Testis (tissue), 3 donors: Measurements from ENCODE around the gene NR2E3. TPM values are rescaled to one million over a fixed set of nuclear protein-coding genes. Genes with fewer than 3 reads are reported as not detected.
A peak's percentile ranks its signal among the peaks of the same experiment; 100 is the strongest.

Experiments used
- DNase-seq: peaks from one replicate; pipeline ENCODE4 v3.0.0-alpha.2; 2019
- H3K27ac ChIP-seq, 2 donors: fragments of 200-600 bp; sonication (generic); one replicate each; pipeline ENCODE4 v1.5.1; 2019
- H3K27me3 ChIP-seq: fragments of 200-600 bp; sonication (generic); one replicate; pipeline ENCODE4 v1.5.1; 2019
- H3K36me3 ChIP-seq: fragments of 200-600 bp; sonication (generic); one replicate; pipeline ENCODE4 v1.5.1; 2017; ENCODE audit warnings: low read depth; ENCODE audit errors: missing control alignments
- H3K4me1 ChIP-seq: fragments of 200-600 bp; sonication (generic); one replicate; pipeline ENCODE4 v1.5.1; 2019
- H3K4me3 ChIP-seq, 2 donors: fragments of 200-600 bp; sonication (generic); one replicate each; pipeline ENCODE4 v1.5.1; 2017 to 2019
- H3K9me3 ChIP-seq: fragments of 200-600 bp; sonication (generic); one replicate; pipeline ENCODE4 v1.5.1; 2017
- POLR2A ChIP-seq: fragments of 450-650 bp; IDR thresholded peaks from one replicate; pipeline ENCODE4 v1.6.1; 2017; ENCODE audit warnings: antibody characterized with exemption, mild to moderate bottlenecking, moderate library complexity
- WGBS, 2 donors: methylation state at CpG; one replicate each; pipeline ENCODE4 v1.1.5; 2018; 5-methylcytosine and 5-hydroxymethylcytosine counted together
- intact Hi-C: fragments of 100-400 bp; cut with DNase I; formaldehyde crosslinking; loops from one replicate; pipeline ENCODE4 v1.15.1; 2023; ENCODE audit warnings: low total_unique reads
- polyA plus RNA-seq: library from polyadenylated mRNA; stranded (reverse); fragments of 350-450 nt; fragmentation: Illumina TruSeq; extraction: RNeasy Lipid Tissue Mini Kit (QIAGEN cat#74804); gene quantifications from one replicate; pipeline ENCODE4 v1.2.3, GENCODE V29; 2014; ENCODE audit warnings: low read depth, low replicate concordance; ENCODE audit not compliant: insufficient read depth
- total RNA-seq, 2 donors: library from RNA; depleted of rRNA; stranded (reverse); fragments of >200 nt; gene quantifications; one replicate each; pipeline ENCODE4 v1.2.3, GENCODE V29; 2016
- TF ChIP-seq, protein P1 (sequence below), 3 experiments: fragments of 450-650 bp in 2 of 3; fragments of 200-600 bp in 1 of 3; sonication (generic) in 1 of 3; IDR thresholded peaks; one replicate each; pipeline ENCODE4 v1.5.1; 2016 to 2019; ENCODE audit warnings: antibody characterized with exemption in 3 of 3, mild to moderate bottlenecking in 2 of 3, moderate library complexity in 1 of 3

The NR2E3 gene
- total and polyA plus RNA-seq, 3 donors from 2014 or later = 1.2 to 4.8 (median 4.3) TPM

DNA sequence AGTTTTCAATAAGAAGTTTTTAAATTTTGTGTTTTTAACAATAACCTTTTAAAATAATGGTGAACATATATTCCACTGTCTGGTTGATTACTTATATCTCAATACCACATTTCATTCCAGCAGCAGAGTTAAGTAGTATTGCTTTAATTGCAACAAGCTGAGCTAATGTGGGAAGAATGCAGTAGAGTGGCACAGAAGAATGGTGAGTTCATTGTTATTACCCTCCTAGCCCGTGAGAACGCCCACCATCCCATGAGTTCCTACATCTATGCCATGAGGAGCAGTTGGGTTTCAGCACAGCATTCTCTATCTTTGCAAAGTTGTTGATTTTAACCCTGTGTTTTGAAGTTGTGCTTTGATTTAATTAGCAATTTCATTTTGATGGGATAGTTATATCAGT, 17.8 kb upstream of the NR2E3 start:
- Histone ChIP-seq H3K4me3 (no peak overlapping the region), H3K27ac (no peak overlapping the region), H3K36me3 (no peaks in the 10 kb centered on the region), H3K27me3 (no peaks in the 10 kb centered on the region), H3K4me1 (no peaks in the 10 kb centered on the region), H3K9me3 (no peaks in the 10 kb centered on the region)
- no peak for TF ChIP-seq POLR2A
- TF ChIP-seq, protein P1, sequence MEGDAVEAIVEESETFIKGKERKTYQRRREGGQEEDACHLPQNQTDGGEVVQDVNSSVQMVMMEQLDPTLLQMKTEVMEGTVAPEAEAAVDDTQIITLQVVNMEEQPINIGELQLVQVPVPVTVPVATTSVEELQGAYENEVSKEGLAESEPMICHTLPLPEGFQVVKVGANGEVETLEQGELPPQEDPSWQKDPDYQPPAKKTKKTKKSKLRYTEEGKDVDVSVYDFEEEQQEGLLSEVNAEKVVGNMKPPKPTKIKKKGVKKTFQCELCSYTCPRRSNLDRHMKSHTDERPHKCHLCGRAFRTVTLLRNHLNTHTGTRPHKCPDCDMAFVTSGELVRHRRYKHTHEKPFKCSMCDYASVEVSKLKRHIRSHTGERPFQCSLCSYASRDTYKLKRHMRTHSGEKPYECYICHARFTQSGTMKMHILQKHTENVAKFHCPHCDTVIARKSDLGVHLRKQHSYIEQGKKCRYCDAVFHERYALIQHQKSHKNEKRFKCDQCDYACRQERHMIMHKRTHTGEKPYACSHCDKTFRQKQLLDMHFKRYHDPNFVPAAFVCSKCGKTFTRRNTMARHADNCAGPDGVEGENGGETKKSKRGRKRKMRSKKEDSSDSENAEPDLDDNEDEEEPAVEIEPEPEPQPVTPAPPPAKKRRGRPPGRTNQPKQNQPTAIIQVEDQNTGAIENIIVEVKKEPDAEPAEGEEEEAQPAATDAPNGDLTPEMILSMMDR (IDR thresholded peaks at IDR 0.05) = no peak
- no peak for DNase-seq
- intact Hi-C loops = no loop called here
- 62 to 66% methylated on average over 2 of the region's 2 CpGs for WGBS, 2 donors

DNA sequence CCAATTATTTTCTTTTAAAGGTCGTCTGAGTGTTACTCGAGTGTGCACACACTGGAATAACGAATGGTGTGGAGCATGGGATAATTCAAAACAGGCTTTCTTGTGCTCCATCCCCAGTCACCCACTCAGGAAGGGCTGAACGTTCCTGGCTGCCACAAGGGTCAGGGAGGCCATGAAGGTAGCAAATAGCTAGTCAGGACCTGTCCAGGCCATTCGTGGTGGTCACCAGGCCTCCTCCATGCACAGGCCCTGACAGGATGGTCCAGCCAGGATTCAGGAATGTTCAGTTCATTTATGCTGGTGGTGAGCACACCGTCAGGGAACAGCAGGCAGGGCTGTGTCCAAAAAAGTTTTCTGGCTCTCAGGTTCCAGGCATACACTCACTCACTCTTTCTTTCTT, 11.7 kb upstream of the NR2E3 start:
- no peak overlapping the region for H3K4me3 ChIP-seq
- TF ChIP-seq, protein P1 (IDR thresholded peaks at IDR 0.05) = no peak
- no peak for TF ChIP-seq POLR2A
- H3K36me3 ChIP-seq = no peaks in the 10 kb centered on the region
- H3K9me3 ChIP-seq = no peaks in the 10 kb centered on the region
- no peaks in the 10 kb centered on the region for H3K4me1 ChIP-seq
- no peak for DNase-seq
- H3K27me3 ChIP-seq = no peaks in the 10 kb centered on the region
- intact Hi-C loops = no loop called here
- no peak overlapping the region for H3K27ac ChIP-seq
- 85 to 89% methylated on average over 6 of the region's 6 CpGs for WGBS, 2 donors

DNA sequence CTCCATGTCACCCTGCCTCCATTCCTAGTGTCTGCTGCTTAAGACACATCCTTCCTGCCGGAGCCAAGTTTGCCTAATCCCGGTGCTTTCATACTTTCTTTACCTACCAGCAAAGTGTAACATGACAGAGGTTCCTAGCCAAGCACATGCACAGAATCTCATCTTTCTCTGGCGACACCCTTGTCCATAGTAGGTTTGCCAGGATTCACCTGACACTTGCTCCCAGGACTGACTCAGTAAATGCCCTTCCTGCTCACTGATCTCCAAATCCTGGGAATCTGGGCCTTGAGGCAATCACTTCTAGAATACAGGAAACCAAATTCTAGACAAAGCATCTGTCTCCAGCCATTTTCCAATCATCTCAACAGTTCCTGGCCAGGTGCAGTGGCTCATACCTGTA, 10.2 kb upstream of the NR2E3 start:
- no peaks in the 10 kb centered on the region for H3K4me1 ChIP-seq
- no peaks in the 10 kb centered on the region for H3K36me3 ChIP-seq
- no peak overlapping the region for H3K4me3 ChIP-seq
- no peak for DNase-seq
- TF ChIP-seq POLR2A = no peak
- TF ChIP-seq, protein P1 (IDR thresholded peaks at IDR 0.05) = no peak
- intact Hi-C loops = no loop called here
- 95 to 96% methylated on average over 3 of the region's 3 CpGs for WGBS, 2 donors
- H3K9me3 ChIP-seq = no peaks in the 10 kb centered on the region
- no peak overlapping the region for H3K27ac ChIP-seq
- no peaks in the 10 kb centered on the region for H3K27me3 ChIP-seq

DNA sequence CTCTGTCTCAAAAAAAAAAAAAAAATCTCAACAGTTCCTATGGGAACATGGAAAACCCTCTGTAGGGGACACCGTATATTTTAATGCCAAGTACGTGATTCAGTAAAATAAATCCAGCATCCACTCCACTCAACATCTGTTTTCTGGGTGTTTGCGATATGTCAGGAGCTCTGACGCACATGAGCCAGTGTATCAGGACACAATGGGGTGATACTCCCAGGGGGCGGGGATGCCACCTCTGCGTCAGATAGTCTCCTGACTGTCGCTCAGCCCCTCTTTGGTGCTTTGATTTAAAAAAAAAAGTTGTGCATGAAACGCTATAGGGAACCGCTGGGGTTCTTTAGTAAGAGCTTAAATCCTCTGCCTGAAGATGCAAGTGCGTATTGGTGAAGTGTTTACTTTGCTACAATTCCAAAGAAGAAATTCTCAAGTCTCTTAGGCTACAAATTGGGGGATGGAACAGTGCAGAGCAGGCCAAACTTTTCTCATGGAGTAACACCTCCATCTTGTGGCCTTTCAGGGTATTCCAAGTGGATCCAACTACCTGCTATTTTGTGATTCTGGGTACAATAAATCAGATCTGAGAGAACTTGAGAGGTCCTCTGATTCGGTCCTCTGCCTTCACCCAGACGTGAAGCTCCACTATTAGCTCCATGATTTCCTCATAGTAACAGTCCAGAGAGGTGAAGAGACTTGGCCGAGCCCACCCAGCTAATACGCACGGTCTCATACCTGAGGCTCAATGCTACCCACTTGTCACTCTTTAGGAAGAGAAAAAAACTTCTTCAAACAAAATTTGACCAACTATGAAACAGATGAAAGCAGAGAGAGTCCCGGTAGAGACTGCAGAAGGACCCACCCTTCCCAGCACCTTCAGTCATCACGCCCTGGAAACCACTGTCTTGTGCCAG, 9.3 kb upstream of the NR2E3 start:
- no peak overlapping the region for H3K4me3 ChIP-seq
- no peaks in the 10 kb centered on the region for H3K27me3 ChIP-seq
- peak; percentile 66 for DNase-seq
- WGBS, 2 donors = 57 to 58% methylated on average over 17 of the region's 17 CpGs
- H3K4me1 ChIP-seq = peaks cover under 1% of the 10 kb centered on the region
- TF ChIP-seq, protein P1 (IDR thresholded peaks at IDR 0.05) = peak; percentile 84 to 95 (median 90)
- no peak for TF ChIP-seq POLR2A
- no peaks in the 10 kb centered on the region for H3K9me3 ChIP-seq
- no peak overlapping the region for H3K27ac ChIP-seq
- no peaks in the 10 kb centered on the region for H3K36me3 ChIP-seq
- intact Hi-C loops = no loop called here
